GM12892 (cell line): ENCODE results near the gene SHISA9.

ENCODE experiments used
- POLR2A ChIP-seq: IDR thresholded peaks from 2 replicates; pipeline ENCODE4 v1.6.1; 2011; ENCODE audit warnings: low read depth, low read length, control low read depth
- TAF1 ChIP-seq: IDR thresholded peaks from 2 replicates; pipeline ENCODE4 v1.6.1; 2011; ENCODE audit warnings: low read depth, mild to moderate bottlenecking, control low read depth, low read length, borderline replicate concordance

- no peak for TF ChIP-seq TAF1
- no peak for TF ChIP-seq POLR2A
Measured at GRCh38 chr16:13130586-13130985, 229.2 kb downstream of the SHISA9 start.
